ENCODE results near the gene NPC1L1. TPM values are rescaled to one million over a fixed set of nuclear protein-coding genes. Genes with fewer than 3 reads are reported as not detected.

The NPC1L1 gene
- total RNA-seq, 2 experiments from 2014 or later = not detected

- Mint-ChIP-seq H3K4me1 (peaks cover 43% of the 10 kb centered on the region), H3K36me3 (ENCODE audit: low read depth) (peaks cover 54% of the 10 kb centered on the region), H3K27me3 (no peaks in the 10 kb centered on the region), H3K4me3 (peak overlapping the region; percentile 89), H3K27ac (peak overlapping the region; percentile 92), H3K9me3 (no peaks in the 10 kb centered on the region)
- ChIA-PET POLR2A (interaction anchor here (0.6 kb wide), 1 partner anchor 493 kb away, joined by 3 read pairs; no protein-coding TSS in a partner anchor), CTCF (interaction anchor here (0.6 to 2.4 kb wide), 7 partner anchors 8 to 530 kb away, joined by 3 to 14 read pairs (median 3); partner anchors contain the start of gene DBNL)
- no peak for DNase-seq
Measured at GRCh38 chr7:44574287-44574872, 33.2 kb upstream of the NPC1L1 start.

GRCh38 chr7:44573464-44574286, 32.5 kb upstream of the NPC1L1 start, which contains the start of gene DDX56:
Gene DDX56, minus strand, starts transcription at chr7:44573908. Its CDS starts 13 bp downstream, at chr7:44573895.
- DNase-seq = peak; percentile 96
- H3K27me3 Mint-ChIP-seq = no peaks in the 10 kb centered on the region
- no peaks in the 10 kb centered on the region for H3K9me3 Mint-ChIP-seq
- ChIA-PET POLR2A (interaction anchor here (0.6 kb wide), 1 partner anchor 493 kb away, joined by 3 read pairs; no protein-coding TSS in a partner anchor), CTCF (interaction anchor here (0.6 to 2.4 kb wide), 8 partner anchors 7 to 529 kb away, joined by 3 to 14 read pairs (median 3); partner anchors contain the start of genes DBNL and TMED4)
- peak within 1 kb of the TSS; percentile 89 for H3K4me3 Mint-ChIP-seq
- peak within 1 kb of the TSS; percentile 92 for H3K27ac Mint-ChIP-seq
- H3K4me1 Mint-ChIP-seq = peaks cover 38% of the 10 kb centered on the region
- peaks cover 54% of the 10 kb centered on the region for H3K36me3 Mint-ChIP-seq (ENCODE audit: low read depth)

GRCh38 chr7:44572771-44573170, 31.6 kb upstream of the NPC1L1 start:
- POLR2A ChIA-PET = no interaction called here
- no peaks in the 10 kb centered on the region for H3K9me3 Mint-ChIP-seq
- CTCF ChIA-PET = interaction anchor here (0.5 to 2.4 kb wide), 7 partner anchors 8 to 274 kb away, joined by 3 to 14 read pairs (median 3); partner anchors contain the start of gene TMED4
- peaks cover 39% of the 10 kb centered on the region for H3K4me1 Mint-ChIP-seq
- H3K4me3 Mint-ChIP-seq = peak overlapping the region; percentile 89
- H3K27me3 Mint-ChIP-seq = no peaks in the 10 kb centered on the region
- peaks cover 54% of the 10 kb centered on the region for H3K36me3 Mint-ChIP-seq (ENCODE audit: low read depth)
- peak overlapping the region; percentile 92 for H3K27ac Mint-ChIP-seq
- DNase-seq = no peak

GRCh38 chr7:44569959-44570358, 28.8 kb upstream of the NPC1L1 start:
- H3K27ac Mint-ChIP-seq = no peak overlapping the region
- no peaks in the 10 kb centered on the region for H3K27me3 Mint-ChIP-seq
- peaks cover 60% of the 10 kb centered on the region for H3K36me3 Mint-ChIP-seq (ENCODE audit: low read depth)
- CTCF ChIA-PET = interaction anchor here (0.6 kb wide), 1 partner anchor 39 kb away, joined by 5 read pairs; no protein-coding TSS in a partner anchor
- no peaks in the 10 kb centered on the region for H3K9me3 Mint-ChIP-seq
- H3K4me3 Mint-ChIP-seq = no peak overlapping the region
- DNase-seq = no peak
- POLR2A ChIA-PET = no interaction called here
- peaks cover 31% of the 10 kb centered on the region for H3K4me1 Mint-ChIP-seq

GRCh38 chr7:44568771-44569560, 27.8 kb upstream of the NPC1L1 start:
- CTCF ChIA-PET = interaction anchor here (1.2 to 1.6 kb wide), 2 partner anchors 12 to 27 kb away, joined by 3 to 5 read pairs; no protein-coding TSS in a partner anchor

GRCh38 chr7:44567884-44568283, 26.8 kb upstream of the NPC1L1 start:
- H3K9me3 Mint-ChIP-seq = no peaks in the 10 kb centered on the region
- peaks cover 67% of the 10 kb centered on the region for H3K36me3 Mint-ChIP-seq (ENCODE audit: low read depth)
- CTCF ChIA-PET = interaction anchor here (1.2 to 1.6 kb wide), 2 partner anchors 13 to 26 kb away, joined by 3 to 5 read pairs; no protein-coding TSS in a partner anchor
- no peak for DNase-seq
- H3K4me3 Mint-ChIP-seq = no peak overlapping the region
- H3K4me1 Mint-ChIP-seq = peaks cover 13% of the 10 kb centered on the region
- H3K27ac Mint-ChIP-seq = no peak overlapping the region
- H3K27me3 Mint-ChIP-seq = no peaks in the 10 kb centered on the region
- POLR2A ChIA-PET = no interaction called here

More at GRCh38 chr7:44568771-44569560, 27.8 kb upstream of the NPC1L1 start:
- Mint-ChIP-seq H3K4me1 (peaks cover 21% of the 10 kb centered on the region), H3K27me3 (no peaks in the 10 kb centered on the region), H3K4me3 (no peak overlapping the region), H3K9me3 (no peaks in the 10 kb centered on the region), H3K36me3 (ENCODE audit: low read depth) (peaks cover 69% of the 10 kb centered on the region), H3K27ac (no peak overlapping the region)
- POLR2A ChIA-PET = no interaction called here
- no peak for DNase-seq

GRCh38 chr7:44566680-44567079, 25.6 kb upstream of the NPC1L1 start:
- H3K4me3 Mint-ChIP-seq = no peak overlapping the region
- H3K9me3 Mint-ChIP-seq = no peaks in the 10 kb centered on the region
- H3K36me3 Mint-ChIP-seq (ENCODE audit: low read depth) = peaks cover 56% of the 10 kb centered on the region
- no peak overlapping the region for H3K27ac Mint-ChIP-seq
- POLR2A ChIA-PET = no interaction called here
- peaks cover 4% of the 10 kb centered on the region for H3K4me1 Mint-ChIP-seq
- H3K27me3 Mint-ChIP-seq = no peaks in the 10 kb centered on the region
- no peak for DNase-seq
- CTCF ChIA-PET = interaction anchor here (2.1 kb wide), 1 partner anchor 32 kb away, joined by 8 read pairs; no protein-coding TSS in a partner anchor

- H3K4me3 Mint-ChIP-seq = no peak overlapping the region
- H3K9me3 Mint-ChIP-seq = no peaks in the 10 kb centered on the region
- peaks cover 50% of the 10 kb centered on the region for H3K36me3 Mint-ChIP-seq (ENCODE audit: low read depth)
- H3K4me1 Mint-ChIP-seq = peaks cover 4% of the 10 kb centered on the region
- ChIA-PET CTCF (interaction anchor here (0.6 to 2.5 kb wide), 20 partner anchors 8 to 570 kb away, joined by 3 to 14 read pairs (median 3); partner anchors contain the start of genes DDX56, NUDCD3 and PURB), POLR2A (no interaction called here)
- no peaks in the 10 kb centered on the region for H3K27me3 Mint-ChIP-seq
- no peak for DNase-seq
- H3K27ac Mint-ChIP-seq = no peak overlapping the region
Measured at GRCh38 chr7:44565795-44566559, 24.8 kb upstream of the NPC1L1 start.

- no peaks in the 10 kb centered on the region for H3K27me3 Mint-ChIP-seq
- H3K27ac Mint-ChIP-seq = peak overlapping the region; percentile 19
- DNase-seq = peak; percentile 62
- peaks cover 50% of the 10 kb centered on the region for H3K36me3 Mint-ChIP-seq (ENCODE audit: low read depth)
- POLR2A ChIA-PET = interaction anchor here (0.7 kb wide), 1 partner anchor 16 kb away, joined by 3 read pairs; no protein-coding TSS in a partner anchor
- no peak overlapping the region for H3K4me3 Mint-ChIP-seq
- CTCF ChIA-PET = interaction anchor here (0.6 to 2.5 kb wide), 28 partner anchors 9 to 571 kb away, joined by 3 to 14 read pairs (median 3); partner anchors contain the start of genes DDX56, NUDCD3 and PURB
- H3K4me1 Mint-ChIP-seq = peaks cover 4% of the 10 kb centered on the region
- no peaks in the 10 kb centered on the region for H3K9me3 Mint-ChIP-seq
Measured at GRCh38 chr7:44565097-44565794, 24.1 kb upstream of the NPC1L1 start.

GRCh38 chr7:44564606-44565005, 23.5 kb upstream of the NPC1L1 start:
- Mint-ChIP-seq H3K27ac (no peak overlapping the region), H3K36me3 (ENCODE audit: low read depth) (peaks cover 45% of the 10 kb centered on the region), H3K27me3 (no peaks in the 10 kb centered on the region), H3K4me3 (no peak overlapping the region), H3K9me3 (no peaks in the 10 kb centered on the region), H3K4me1 (peaks cover 4% of the 10 kb centered on the region)
- DNase-seq = no peak
- ChIA-PET POLR2A (interaction anchor here (0.7 kb wide), 1 partner anchor 17 kb away, joined by 3 read pairs; no protein-coding TSS in a partner anchor), CTCF (interaction anchor here (0.5 to 2.5 kb wide), 18 partner anchors 8 to 545 kb away, joined by 3 to 14 read pairs (median 4); partner anchors contain the start of genes DDX56, NUDCD3 and PURB)

GRCh38 chr7:44563171-44563679, 22.1 kb upstream of the NPC1L1 start:
- no peak overlapping the region for H3K27ac Mint-ChIP-seq
- H3K36me3 Mint-ChIP-seq (ENCODE audit: low read depth) = peaks cover 32% of the 10 kb centered on the region
- no peak overlapping the region for H3K4me3 Mint-ChIP-seq

More at GRCh38 chr7:44563171-44563679, 22.1 kb upstream of the NPC1L1 start:
- no peak for DNase-seq
- ChIA-PET POLR2A (no interaction called here), CTCF (no interaction called here)
- Mint-ChIP-seq H3K9me3 (no peaks in the 10 kb centered on the region), H3K4me1 (peaks cover 2% of the 10 kb centered on the region), H3K27me3 (no peaks in the 10 kb centered on the region)

Data from activated CD4-positive, alpha-beta T cell treated with anti-CD3 and anti-CD28 coated beads, Interleukin-2, amount 10 ng/mL, durations not matched to agents 7 days and 5 days (primary cell).